ENCODE results near the gene SNUPN. TPM values are rescaled to one million over a fixed set of nuclear protein-coding genes. Genes with fewer than 3 reads are reported as not detected.

Gene SNUPN
- total RNA-seq, 1 experiment from 2014 or later = 28.0 TPM

DNA sequence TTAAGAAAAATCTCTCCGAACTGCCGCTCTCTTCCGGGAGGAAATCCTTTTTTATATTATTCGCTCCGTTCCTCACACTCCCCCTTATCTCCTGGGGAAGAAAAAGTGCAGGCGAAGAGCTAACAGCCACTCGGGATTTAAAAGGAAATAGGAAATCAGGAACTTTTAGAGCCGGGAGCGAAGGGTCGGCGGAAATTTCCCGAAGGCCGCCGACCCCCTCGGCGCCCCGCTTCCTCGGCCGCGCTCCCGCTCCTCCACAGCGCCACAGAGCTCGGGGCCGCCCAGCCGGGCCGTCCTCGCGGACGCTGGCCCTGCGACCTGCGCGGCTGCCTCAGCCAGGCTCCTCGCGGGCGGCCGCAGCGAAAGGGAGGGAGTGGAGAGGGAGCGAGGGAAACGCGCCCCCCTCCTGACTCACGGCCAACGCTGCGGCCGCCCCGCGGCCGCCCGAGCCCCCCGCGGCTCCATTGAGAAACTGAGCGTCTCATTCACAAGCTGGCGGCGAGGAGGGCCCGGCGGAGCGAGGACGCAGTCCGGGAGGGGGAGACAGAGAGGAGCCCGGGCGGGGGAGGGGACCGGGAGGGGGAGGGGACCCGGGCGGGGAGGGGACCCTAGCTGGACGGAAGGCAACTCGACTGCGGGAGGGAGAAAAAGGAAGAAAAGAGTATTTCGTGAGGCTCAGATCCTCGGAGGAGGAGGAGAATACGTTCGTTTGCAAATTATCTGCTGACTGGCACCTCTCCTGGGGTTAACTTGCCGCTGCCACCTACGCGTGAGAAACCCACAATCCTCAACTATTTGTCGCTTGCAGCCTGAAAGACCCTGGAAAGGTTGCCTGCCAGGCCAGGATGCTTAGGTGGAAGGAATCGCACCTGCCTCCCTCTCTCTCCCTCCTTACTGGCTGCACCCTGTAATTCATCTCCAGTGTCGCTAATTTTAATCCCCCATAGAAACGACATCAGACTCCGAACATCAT is 46.3 kb downstream of the SNUPN start, which contains the start of gene PTPN9:
PTPN9 (minus strand) TSS at position 368 of the 973 bp plus-strand sequence. CDS start 539 bp downstream, outside the sequence.
- CTCF ChIA-PET = interaction anchor here (0.6 to 1.5 kb wide), 14 partner anchors 12 to 218 kb away, joined by 3 to 13 read pairs (median 5); partner anchors contain the start of genes MAN2C1 and SNX33
- peaks cover under 1% of the 10 kb centered on the region for H3K4me1 Mint-ChIP-seq (ENCODE audit: low read depth, unreplicated experiment)
- H3K4me3 Mint-ChIP-seq (ENCODE audit: low read depth, unreplicated experiment) = peak within 1 kb of the TSS; percentile 86
- H3K27ac Mint-ChIP-seq (ENCODE audit: unreplicated experiment) = peak within 1 kb of the TSS; percentile 75
- H3K36me3 Mint-ChIP-seq (ENCODE audit: insufficient read depth, unreplicated experiment) = peaks cover 30% of the 10 kb centered on the region
- DNase-seq = peak; percentile 82
- no peaks in the 10 kb centered on the region for H3K9me3 Mint-ChIP-seq (ENCODE audit: low read depth, unreplicated experiment)
- intact Hi-C loops (cut with micrococcal nuclease; ENCODE audit: unreplicated experiment) = loop anchor here (5.0 kb wide), 1 partner anchor 43 kb away; no protein-coding TSS in a partner anchor
- TF ChIP-seq, protein P1, sequence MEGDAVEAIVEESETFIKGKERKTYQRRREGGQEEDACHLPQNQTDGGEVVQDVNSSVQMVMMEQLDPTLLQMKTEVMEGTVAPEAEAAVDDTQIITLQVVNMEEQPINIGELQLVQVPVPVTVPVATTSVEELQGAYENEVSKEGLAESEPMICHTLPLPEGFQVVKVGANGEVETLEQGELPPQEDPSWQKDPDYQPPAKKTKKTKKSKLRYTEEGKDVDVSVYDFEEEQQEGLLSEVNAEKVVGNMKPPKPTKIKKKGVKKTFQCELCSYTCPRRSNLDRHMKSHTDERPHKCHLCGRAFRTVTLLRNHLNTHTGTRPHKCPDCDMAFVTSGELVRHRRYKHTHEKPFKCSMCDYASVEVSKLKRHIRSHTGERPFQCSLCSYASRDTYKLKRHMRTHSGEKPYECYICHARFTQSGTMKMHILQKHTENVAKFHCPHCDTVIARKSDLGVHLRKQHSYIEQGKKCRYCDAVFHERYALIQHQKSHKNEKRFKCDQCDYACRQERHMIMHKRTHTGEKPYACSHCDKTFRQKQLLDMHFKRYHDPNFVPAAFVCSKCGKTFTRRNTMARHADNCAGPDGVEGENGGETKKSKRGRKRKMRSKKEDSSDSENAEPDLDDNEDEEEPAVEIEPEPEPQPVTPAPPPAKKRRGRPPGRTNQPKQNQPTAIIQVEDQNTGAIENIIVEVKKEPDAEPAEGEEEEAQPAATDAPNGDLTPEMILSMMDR (IDR thresholded peaks at IDR 0.05; ENCODE audit: unreplicated experiment) = peak; percentile 69
- BruUV-seq (replicated peaks) = no TSS peak
- no peaks in the 10 kb centered on the region for H3K27me3 Mint-ChIP-seq (ENCODE audit: unreplicated experiment)

DNA sequence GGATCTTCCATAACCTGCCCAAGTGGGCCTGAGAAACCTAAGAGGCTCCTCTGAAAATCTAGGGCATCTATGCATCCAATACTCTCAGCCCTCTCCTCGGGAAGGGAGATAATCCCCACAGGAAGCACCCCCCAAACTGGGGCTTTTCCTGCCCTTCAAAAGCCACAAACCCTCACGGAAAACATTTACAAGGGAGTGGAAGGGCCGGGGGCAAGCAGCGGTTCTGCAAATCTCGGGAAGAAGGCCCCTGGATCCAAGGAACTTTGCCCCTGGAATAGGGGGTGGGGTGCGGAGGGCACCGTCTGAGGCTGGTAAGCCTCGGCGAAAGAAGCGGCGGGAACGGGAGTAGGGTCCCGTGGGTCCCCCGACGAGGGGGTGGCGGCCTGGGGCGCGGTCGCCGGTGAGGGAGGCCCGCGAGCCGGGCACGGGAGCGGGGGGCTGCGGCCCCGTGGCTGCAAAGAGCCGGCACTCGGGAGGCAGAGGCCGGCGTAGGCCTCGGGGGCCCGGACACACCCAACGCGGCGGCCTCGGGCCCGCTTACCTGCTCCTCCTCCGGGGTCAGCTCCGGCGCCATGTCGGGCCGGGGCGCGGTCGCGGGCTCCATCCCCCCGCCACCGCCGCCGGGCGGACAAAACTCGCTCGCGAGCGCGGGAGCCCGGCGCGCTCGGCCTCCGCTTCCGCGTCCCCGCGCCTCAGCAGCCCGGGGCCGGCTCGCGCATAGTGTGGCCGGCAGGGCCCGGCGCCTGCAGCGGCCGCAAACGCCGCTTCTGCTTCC is 47.2 kb downstream of the SNUPN start:
- Mint-ChIP-seq H3K4me1 (ENCODE audit: low read depth, unreplicated experiment) (peaks cover 9% of the 10 kb centered on the region), H3K9me3 (ENCODE audit: low read depth, unreplicated experiment) (no peaks in the 10 kb centered on the region), H3K36me3 (ENCODE audit: insufficient read depth, unreplicated experiment) (peaks cover 30% of the 10 kb centered on the region), H3K27ac (ENCODE audit: unreplicated experiment) (peak overlapping the region; percentile 75), H3K4me3 (ENCODE audit: low read depth, unreplicated experiment) (peak overlapping the region; percentile 86), H3K27me3 (ENCODE audit: unreplicated experiment) (no peaks in the 10 kb centered on the region)
- peak; percentile 53 for DNase-seq
- TF ChIP-seq, protein P1 (IDR thresholded peaks at IDR 0.05; ENCODE audit: unreplicated experiment) = no peak
- intact Hi-C loops (cut with micrococcal nuclease; ENCODE audit: unreplicated experiment) = loop anchor here (5.0 kb wide), 1 partner anchor 44 kb away; no protein-coding TSS in a partner anchor
- no TSS peak for BruUV-seq (replicated peaks)
- CTCF ChIA-PET = interaction anchor here (0.6 to 1.5 kb wide), 13 partner anchors 10 to 210 kb away, joined by 3 to 13 read pairs (median 5); partner anchors contain the start of genes MAN2C1 and SNX33

DNA sequence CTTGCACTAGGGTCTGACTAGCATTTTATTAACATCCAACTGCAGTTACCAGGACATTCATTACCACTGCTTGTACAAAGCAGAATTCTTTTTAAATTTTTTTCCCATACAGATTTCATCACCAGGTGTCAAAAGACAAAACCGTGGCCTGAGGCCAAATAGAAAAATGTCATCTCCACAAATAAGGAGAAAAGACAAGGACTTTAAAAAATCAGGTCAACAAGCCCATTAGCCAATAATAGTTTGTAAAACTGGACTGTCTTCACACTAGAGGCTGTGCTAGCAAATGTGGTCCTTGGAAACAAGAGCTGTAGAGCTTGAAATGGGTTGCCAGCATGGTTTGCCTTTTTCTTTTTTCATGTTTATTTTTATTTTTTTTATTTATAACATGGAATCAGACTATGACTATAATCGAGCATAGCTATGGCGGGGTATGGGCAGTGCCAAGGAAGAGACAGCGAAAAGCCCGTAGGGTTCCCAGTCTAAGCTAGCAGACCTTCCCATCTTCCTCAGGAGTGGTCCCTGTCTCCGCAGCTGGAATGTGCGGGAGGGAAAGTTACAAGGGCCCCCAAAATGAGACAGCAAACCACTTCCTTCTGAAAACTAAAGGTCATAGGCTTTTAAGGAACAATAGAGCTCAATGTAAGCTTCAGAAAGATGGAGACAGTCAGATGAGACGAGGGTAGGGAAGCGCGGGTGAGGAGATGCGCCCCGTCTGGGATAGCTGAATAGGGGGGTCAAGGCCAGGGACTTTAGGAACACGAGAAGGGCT is 47.9 kb downstream of the SNUPN start:
- TF ChIP-seq, protein P1 (IDR thresholded peaks at IDR 0.05; ENCODE audit: unreplicated experiment) = no peak
- CTCF ChIA-PET = interaction anchor here (0.6 to 1.3 kb wide), 5 partner anchors 9 to 126 kb away, joined by 3 to 5 read pairs (median 5); no protein-coding TSS in a partner anchor
- DNase-seq = no peak
- peaks cover 17% of the 10 kb centered on the region for H3K4me1 Mint-ChIP-seq (ENCODE audit: low read depth, unreplicated experiment)
- no peaks in the 10 kb centered on the region for H3K9me3 Mint-ChIP-seq (ENCODE audit: low read depth, unreplicated experiment)
- TSS peak; percentile 52 for BruUV-seq (replicated peaks)
- H3K4me3 Mint-ChIP-seq (ENCODE audit: low read depth, unreplicated experiment) = peak overlapping the region; percentile 86
- H3K27ac Mint-ChIP-seq (ENCODE audit: unreplicated experiment) = peak overlapping the region; percentile 75
- H3K36me3 Mint-ChIP-seq (ENCODE audit: insufficient read depth, unreplicated experiment) = peaks cover 30% of the 10 kb centered on the region
- intact Hi-C loops (cut with micrococcal nuclease; ENCODE audit: unreplicated experiment) = loop anchor here (5.0 kb wide), 1 partner anchor 45 kb away; no protein-coding TSS in a partner anchor
- H3K27me3 Mint-ChIP-seq (ENCODE audit: unreplicated experiment) = no peaks in the 10 kb centered on the region
